Measurements from ENCODE around the gene MTMR3. TPM values are rescaled to one million over a fixed set of nuclear protein-coding genes. Genes with fewer than 3 reads are reported as not detected.

Gene MTMR3
- total RNA-seq, 4 donors from 2014 or later = 17.2 to 77.8 (median 62.5) TPM

DNA sequence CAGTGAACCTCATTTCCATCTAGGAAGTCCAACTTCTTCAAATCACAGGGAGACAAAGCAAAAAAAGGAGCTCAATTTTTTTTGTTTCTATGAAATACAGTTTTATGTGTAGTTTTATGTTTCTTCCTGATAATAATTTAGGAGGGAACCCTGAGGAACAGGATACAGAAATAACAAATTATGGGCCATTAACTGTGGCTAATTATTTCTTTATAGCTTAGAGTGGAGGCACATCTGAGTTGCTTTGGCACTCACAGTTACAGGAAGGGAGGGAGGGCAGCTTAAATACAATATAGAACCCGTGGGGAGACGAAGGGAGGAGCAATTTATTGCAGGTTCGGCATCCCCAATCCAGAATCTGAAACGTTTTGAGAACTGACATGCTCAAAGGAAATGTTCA is 160.2 kb downstream of the MTMR3 start:
- H3K4me1 ChIP-seq = peaks cover 0 to 2% of the 10 kb centered on the region in 2 donors
- no peaks in the 10 kb centered on the region for H3K27me3 ChIP-seq
- intact Hi-C loops (cut with DNase I; ENCODE audit: low total_unique reads) = no loop called here
- TF ChIP-seq, protein P1, sequence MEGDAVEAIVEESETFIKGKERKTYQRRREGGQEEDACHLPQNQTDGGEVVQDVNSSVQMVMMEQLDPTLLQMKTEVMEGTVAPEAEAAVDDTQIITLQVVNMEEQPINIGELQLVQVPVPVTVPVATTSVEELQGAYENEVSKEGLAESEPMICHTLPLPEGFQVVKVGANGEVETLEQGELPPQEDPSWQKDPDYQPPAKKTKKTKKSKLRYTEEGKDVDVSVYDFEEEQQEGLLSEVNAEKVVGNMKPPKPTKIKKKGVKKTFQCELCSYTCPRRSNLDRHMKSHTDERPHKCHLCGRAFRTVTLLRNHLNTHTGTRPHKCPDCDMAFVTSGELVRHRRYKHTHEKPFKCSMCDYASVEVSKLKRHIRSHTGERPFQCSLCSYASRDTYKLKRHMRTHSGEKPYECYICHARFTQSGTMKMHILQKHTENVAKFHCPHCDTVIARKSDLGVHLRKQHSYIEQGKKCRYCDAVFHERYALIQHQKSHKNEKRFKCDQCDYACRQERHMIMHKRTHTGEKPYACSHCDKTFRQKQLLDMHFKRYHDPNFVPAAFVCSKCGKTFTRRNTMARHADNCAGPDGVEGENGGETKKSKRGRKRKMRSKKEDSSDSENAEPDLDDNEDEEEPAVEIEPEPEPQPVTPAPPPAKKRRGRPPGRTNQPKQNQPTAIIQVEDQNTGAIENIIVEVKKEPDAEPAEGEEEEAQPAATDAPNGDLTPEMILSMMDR (IDR thresholded peaks at IDR 0.05) = no peak
- no peak for TF ChIP-seq POLR2A (IDR thresholded peaks at IDR 0.05)
- H3K4me3 ChIP-seq = no peak overlapping the region
- no peak overlapping the region for H3K27ac ChIP-seq
- no peak for DNase-seq
- H3K9me3 ChIP-seq = no peaks in the 10 kb centered on the region
- H3K36me3 ChIP-seq = no peaks in the 10 kb centered on the region

DNA sequence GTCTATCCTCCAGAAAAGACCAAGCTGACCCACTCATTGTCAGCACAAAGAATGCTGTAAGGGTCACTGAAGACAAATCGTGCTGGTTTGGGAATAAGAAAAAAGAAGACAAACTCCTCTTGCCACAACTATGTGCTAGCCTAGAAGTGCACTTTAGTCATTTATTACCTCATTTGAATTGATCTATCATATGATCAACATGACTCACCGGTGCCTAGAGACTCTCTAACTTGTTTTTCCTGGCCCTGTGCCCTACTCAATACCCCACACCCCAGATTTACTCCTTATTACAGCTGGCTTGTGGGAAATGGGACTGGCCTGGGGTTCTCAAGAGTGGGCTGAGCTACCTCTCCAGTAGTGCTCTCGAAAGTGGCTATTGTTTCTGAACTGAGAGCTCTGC is 161.4 kb downstream of the MTMR3 start:
- Histone ChIP-seq H3K27me3 (no peaks in the 10 kb centered on the region), H3K36me3 (no peaks in the 10 kb centered on the region), H3K9me3 (no peaks in the 10 kb centered on the region), H3K4me3 (no peak overlapping the region), H3K27ac (no peak overlapping the region), H3K4me1 (peaks cover 0 to 2% of the 10 kb centered on the region in 2 donors)
- intact Hi-C loops (cut with DNase I; ENCODE audit: low total_unique reads) = no loop called here
- TF ChIP-seq, protein P1 (IDR thresholded peaks at IDR 0.05) = no peak
- no peak for TF ChIP-seq POLR2A (IDR thresholded peaks at IDR 0.05)
- DNase-seq = no peak

DNA sequence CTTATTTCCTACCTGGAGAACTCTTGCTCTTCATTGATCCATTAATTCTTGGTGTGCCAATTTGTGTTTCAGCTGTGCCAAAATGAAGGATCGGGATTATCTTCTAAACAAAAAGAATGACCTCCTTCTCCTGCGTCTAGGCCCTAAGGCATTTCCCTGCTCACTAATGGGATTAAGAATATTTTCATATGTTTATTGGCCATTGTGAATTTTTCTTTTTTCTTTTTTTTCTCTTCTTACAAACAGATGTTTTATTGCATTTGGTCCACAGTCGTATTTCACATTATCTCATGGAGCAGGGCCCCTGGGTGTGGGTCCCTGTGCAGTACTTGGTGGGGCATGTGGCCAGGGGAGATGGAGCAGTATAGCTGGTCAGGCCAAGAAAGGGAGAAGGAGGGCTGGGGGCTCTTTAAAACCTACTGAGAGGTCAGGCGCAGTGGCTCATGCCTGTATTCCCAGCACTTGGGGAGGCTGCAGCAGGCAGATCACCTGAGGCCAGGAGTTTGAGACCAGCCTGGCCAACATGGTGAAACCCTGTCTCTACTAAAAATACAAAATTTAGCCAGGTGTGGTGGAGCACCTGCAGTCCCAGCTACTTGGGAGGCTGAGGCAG is 162.0 kb downstream of the MTMR3 start:
- no peak for DNase-seq
- H3K4me3 ChIP-seq = no peak overlapping the region
- H3K27ac ChIP-seq = no peak overlapping the region
- H3K9me3 ChIP-seq = no peaks in the 10 kb centered on the region
- intact Hi-C loops (cut with DNase I; ENCODE audit: low total_unique reads) = no loop called here
- no peaks in the 10 kb centered on the region for H3K36me3 ChIP-seq
- peaks cover 0 to 2% of the 10 kb centered on the region in 2 donors for H3K4me1 ChIP-seq
- TF ChIP-seq POLR2A (IDR thresholded peaks at IDR 0.05) = no peak
- TF ChIP-seq, protein P1 (IDR thresholded peaks at IDR 0.05) = no peak
- H3K27me3 ChIP-seq = no peaks in the 10 kb centered on the region

DNA sequence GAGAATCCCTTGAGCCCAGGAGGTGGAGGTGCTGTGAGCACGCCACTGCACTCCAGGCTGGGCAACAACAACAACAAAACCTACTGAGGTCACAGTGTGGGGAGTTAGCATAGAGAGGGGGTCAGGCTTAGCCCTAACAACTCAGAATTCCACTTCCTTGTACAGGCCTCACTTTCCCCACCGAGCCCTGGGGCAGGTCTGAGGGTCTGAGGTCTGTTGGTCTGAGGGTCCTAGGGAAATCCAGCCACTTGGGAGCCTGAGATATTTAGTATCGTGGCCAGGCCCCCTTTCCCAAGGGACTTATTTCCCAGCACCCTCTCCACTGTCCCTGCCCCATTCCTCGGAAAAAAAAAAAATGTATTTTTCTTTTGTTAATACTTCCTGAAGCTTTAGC is 162.5 kb downstream of the MTMR3 start:
- intact Hi-C loops (cut with DNase I; ENCODE audit: low total_unique reads) = no loop called here
- Histone ChIP-seq H3K9me3 (no peaks in the 10 kb centered on the region), H3K27ac (no peak overlapping the region), H3K4me3 (no peak overlapping the region), H3K4me1 (peaks cover 0 to 2% of the 10 kb centered on the region in 2 donors), H3K36me3 (no peaks in the 10 kb centered on the region), H3K27me3 (no peaks in the 10 kb centered on the region)
- TF ChIP-seq, protein P1 (IDR thresholded peaks at IDR 0.05) = no peak
- no peak for TF ChIP-seq POLR2A (IDR thresholded peaks at IDR 0.05)
- DNase-seq = no peak

DNA sequence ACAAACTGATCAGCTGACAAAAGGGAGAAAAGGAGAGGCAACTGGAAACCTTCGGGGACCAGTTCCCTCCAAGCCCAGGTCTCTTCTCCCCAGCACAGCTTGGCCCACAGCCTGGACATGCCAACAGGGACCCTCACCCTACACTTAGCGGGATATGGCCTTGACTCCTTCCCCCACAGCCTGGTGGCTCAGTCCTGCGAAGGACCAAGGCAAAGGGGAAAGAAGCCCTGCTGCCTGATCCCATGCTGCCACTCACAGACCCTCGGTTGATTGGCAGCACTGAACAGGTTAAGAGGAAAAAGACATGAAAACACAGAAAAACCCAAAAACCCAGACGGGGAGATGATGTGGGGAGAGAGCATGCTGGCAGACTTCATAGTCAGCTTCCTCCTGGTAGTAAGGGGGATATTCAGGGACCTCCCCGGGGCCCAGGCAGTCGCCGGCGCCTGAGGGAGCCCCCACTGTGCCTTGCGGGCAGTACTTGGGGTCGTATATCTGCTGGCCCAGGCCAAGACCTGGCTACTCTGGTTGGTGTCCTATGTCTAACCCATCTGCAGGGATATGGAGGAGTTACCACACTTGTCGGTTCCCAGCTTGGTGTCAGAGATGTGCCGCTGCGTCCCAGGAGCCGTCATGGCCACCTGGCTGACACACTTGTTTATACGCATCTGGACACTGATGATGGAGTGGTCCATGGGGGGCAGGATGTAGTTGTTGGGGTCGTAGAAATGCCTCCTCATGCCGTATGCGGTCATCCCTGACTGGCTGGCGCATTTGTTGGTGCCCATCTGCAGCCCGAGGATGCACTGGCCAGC is 163.1 kb downstream of the MTMR3 start:
- Histone ChIP-seq H3K9me3 (no peaks in the 10 kb centered on the region), H3K27me3 (no peaks in the 10 kb centered on the region), H3K4me1 (peaks cover 0 to 2% of the 10 kb centered on the region in 2 donors), H3K27ac (no peak overlapping the region), H3K4me3 (no peak overlapping the region), H3K36me3 (no peaks in the 10 kb centered on the region)
- DNase-seq = no peak
- TF ChIP-seq POLR2A (IDR thresholded peaks at IDR 0.05) = no peak
- TF ChIP-seq, protein P1 (IDR thresholded peaks at IDR 0.05) = no peak
- intact Hi-C loops (cut with DNase I; ENCODE audit: low total_unique reads) = no loop called here
